Endothelial cell (in vitro differentiated cells): ENCODE results near the gene ARFRP1. TPM values are rescaled to one million over a fixed set of nuclear protein-coding genes. Genes with fewer than 3 reads are reported as not detected.

Experiments
- DNase-seq: peaks from one replicate; pipeline ENCODE4 v3.0.0; 2021; ENCODE audit warnings: low spot score
- H3K27ac Mint-ChIP-seq: one replicate; pipeline ENCODE4 v1.8.0; 2021; ENCODE audit warnings: mixed read lengths, inconsistent platforms; ENCODE audit not compliant: unreplicated experiment
- H3K27me3 Mint-ChIP-seq: one replicate; pipeline ENCODE4 v1.8.0; 2021; ENCODE audit warnings: mild to moderate bottlenecking, moderate library complexity, mixed read lengths, inconsistent platforms; ENCODE audit not compliant: unreplicated experiment
- H3K36me3 Mint-ChIP-seq: one replicate; pipeline ENCODE4 v1.8.0; 2021; ENCODE audit warnings: mild to moderate bottlenecking, low read depth, mixed read lengths, inconsistent platforms; ENCODE audit not compliant: unreplicated experiment
- H3K4me1 Mint-ChIP-seq: one replicate; pipeline ENCODE4 v1.8.0; 2021; ENCODE audit warnings: mild to moderate bottlenecking, mixed read lengths, inconsistent platforms; ENCODE audit not compliant: unreplicated experiment
- H3K4me3 Mint-ChIP-seq: one replicate; pipeline ENCODE4 v1.8.0; 2021; ENCODE audit warnings: mild to moderate bottlenecking, mixed read lengths, inconsistent platforms; ENCODE audit not compliant: unreplicated experiment
- H3K9me3 Mint-ChIP-seq: one replicate; pipeline ENCODE4 v1.8.0; 2021; ENCODE audit warnings: mixed read lengths, inconsistent platforms; ENCODE audit not compliant: unreplicated experiment
- CTCF ChIP-seq: fragments of 200-600 bp; sonication (generic); IDR thresholded peaks from one replicate; pipeline ENCODE4 v1.5.0; 2021; ENCODE audit warnings: antibody characterized with exemption; ENCODE audit not compliant: unreplicated experiment
- total RNA-seq: library from RNA; stranded (reverse); fragmentation: NEBNext Ultra II Directional; extraction: Animal tissue kit (Norgen Biotek cat#: 25700); gene quantifications from one replicate; pipeline ENCODE4 v1.2.1, GENCODE V29; 2021; ENCODE audit not compliant: unreplicated experiment

ARFRP1 gene
- total RNA-seq, 1 donor from 2014 or later = 33.4 TPM

GRCh38 chr20:63698739-63699465, 8.9 kb downstream of the ARFRP1 start:
- Mint-ChIP-seq H3K4me1 (peaks cover 4% of the 10 kb centered on the region), H3K36me3 (peaks cover 1% of the 10 kb centered on the region), H3K9me3 (no peaks in the 10 kb centered on the region), H3K4me3 (no peak overlapping the region), H3K27me3 (peaks cover 10% of the 10 kb centered on the region), H3K27ac (no peak overlapping the region)
- DNase-seq = peak; percentile 4
- TF ChIP-seq CTCF = no peak

DNA sequence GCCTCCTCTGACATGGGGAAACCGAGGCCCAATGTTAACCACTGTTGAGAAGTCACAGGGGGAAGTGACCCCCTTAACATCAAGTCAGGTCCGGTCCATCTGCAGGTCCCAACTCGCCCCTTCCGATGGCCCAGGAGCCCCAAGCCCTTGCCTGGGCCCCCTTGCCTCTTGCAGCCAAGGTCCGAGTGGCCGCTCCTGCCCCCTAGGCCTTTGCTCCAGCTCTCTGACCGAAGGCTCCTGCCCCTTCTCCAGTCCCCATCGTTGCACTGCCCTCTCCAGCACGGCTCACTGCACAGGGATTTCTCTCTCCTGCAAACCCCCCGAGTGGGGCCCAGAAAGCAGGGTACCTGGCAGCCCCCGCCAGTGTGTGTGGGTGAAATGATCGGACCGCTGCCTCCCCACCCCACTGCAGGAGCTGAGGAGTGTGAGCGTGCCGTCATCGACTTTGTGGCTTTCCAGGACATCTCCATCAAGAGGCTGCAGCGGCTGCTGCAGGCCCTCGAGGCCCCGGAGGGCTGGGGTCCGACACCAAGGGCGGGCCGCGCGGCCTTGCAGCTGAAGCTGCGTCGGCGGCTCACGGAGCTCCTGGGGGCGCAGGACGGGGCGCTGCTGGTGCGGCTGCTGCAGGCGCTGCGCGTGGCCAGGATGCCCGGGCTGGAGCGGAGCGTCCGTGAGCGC, 9.8 kb downstream of the ARFRP1 start:
- H3K4me1 Mint-ChIP-seq = peaks cover 4% of the 10 kb centered on the region
- H3K27me3 Mint-ChIP-seq = peaks cover 12% of the 10 kb centered on the region
- H3K36me3 Mint-ChIP-seq = peaks cover 4% of the 10 kb centered on the region
- no peak overlapping the region for H3K27ac Mint-ChIP-seq
- DNase-seq = peak; percentile 8
- TF ChIP-seq CTCF = no peak
- H3K9me3 Mint-ChIP-seq = no peaks in the 10 kb centered on the region
- H3K4me3 Mint-ChIP-seq = no peak overlapping the region

GRCh38 chr20:63697357-63697867, 10.4 kb downstream of the ARFRP1 start:
- Mint-ChIP-seq H3K36me3 (peaks cover 4% of the 10 kb centered on the region), H3K4me3 (no peak overlapping the region), H3K27ac (no peak overlapping the region), H3K27me3 (peaks cover 12% of the 10 kb centered on the region), H3K9me3 (no peaks in the 10 kb centered on the region), H3K4me1 (peaks cover 4% of the 10 kb centered on the region)
- DNase-seq = peak; percentile 4
- no peak for TF ChIP-seq CTCF

GRCh38 chr20:63696628-63697356, 11.0 kb downstream of the ARFRP1 start, which contains the start of gene TNFRSF6B:
TNFRSF6B (plus strand) TSS chr20:63696652; CDS start chr20:63696768, 116 bp downstream.
- Mint-ChIP-seq H3K4me1 (peaks cover 4% of the 10 kb centered on the region), H3K36me3 (peaks cover 4% of the 10 kb centered on the region)
- TF ChIP-seq CTCF = no peak

More at GRCh38 chr20:63696628-63697356, 11.0 kb downstream of the ARFRP1 start, which contains the start of gene TNFRSF6B:
- H3K9me3 Mint-ChIP-seq = no peaks in the 10 kb centered on the region
- H3K4me3 Mint-ChIP-seq = no peak within 1 kb of the TSS
- H3K27me3 Mint-ChIP-seq = peaks cover 12% of the 10 kb centered on the region
- peak; percentile 27 for DNase-seq
- H3K27ac Mint-ChIP-seq = no peak within 1 kb of the TSS
